H1 (cell line): Measurements from ENCODE around the gene FAM53A. TPM values are rescaled to one million over a fixed set of nuclear protein-coding genes. Genes with fewer than 3 reads are reported as not detected.
A peak's percentile ranks its signal among the peaks of the same experiment; 100 is the strongest.

ENCODE experiments used
- CTCF ChIA-PET: fragments of 300-600 bp; sonication (Branson Sonifier 250); formaldehyde crosslinking; loops from one replicate; lab custom pipeline; 2021; ENCODE audit not compliant: partially characterized antibody; lab: Charles Lee
- POLR2A ChIA-PET: fragments of 300-600 bp; sonication (Branson Sonifier 250); formaldehyde crosslinking; loops from one replicate; lab custom pipeline; 2021; ENCODE audit warnings: inconsistent platforms; ENCODE audit not compliant: partially characterized antibody; lab: Charles Lee
- DNase-seq, 2 experiments: peaks; one replicate each; pipeline versions ENCODE4 v3.0.0 to v3.0.0-alpha.2; 2010 to 2022; ENCODE audit warnings: low spot score in 2 of 2, low read depth in 1 of 2, mixed read lengths in 1 of 2
- FAIRE-seq: peaks from 2 replicates; lab custom pipeline; 2011; peaks lifted over from hg19 to GRCh38; lab: Jason Lieb, UNC
- H2AFZ ChIP-seq: 2 replicates; pipeline ENCODE4 v1.8.1; 2012; ENCODE audit warnings: low read length, inconsistent platforms
- H2AK5ac ChIP-seq: 2 replicates; pipeline ENCODE4 v1.6.1; 2013; ENCODE audit warnings: low read depth, low read length
- H2BK120ac ChIP-seq: replicated peaks from 2 replicates; pipeline ENCODE3; 2013; ENCODE audit warnings: low read depth, low read length, inconsistent platforms
- H2BK12ac ChIP-seq: 2 replicates; pipeline ENCODE4 v1.6.1; 2013; ENCODE audit warnings: low read depth, low read length
- H2BK15ac ChIP-seq: 2 replicates; pipeline ENCODE4 v1.6.1; 2013; ENCODE audit warnings: low read length
- H2BK20ac ChIP-seq: 2 replicates; pipeline ENCODE4 v1.6.1; 2013; ENCODE audit warnings: low read length
- H2BK5ac ChIP-seq: 2 replicates; pipeline ENCODE4 v1.6.1; 2013; ENCODE audit warnings: low read depth, low read length
- H3K14ac ChIP-seq: 2 replicates; pipeline ENCODE4 v1.6.1; 2013; ENCODE audit warnings: inconsistent platforms; ENCODE audit not compliant: insufficient read length
- H3K18ac ChIP-seq: 2 replicates; pipeline ENCODE4 v1.6.1; 2013; ENCODE audit warnings: low read length; ENCODE audit errors: extremely low read depth
- H3K23ac ChIP-seq: 2 replicates; pipeline ENCODE4 v1.6.1; 2013; ENCODE audit warnings: inconsistent platforms; ENCODE audit not compliant: insufficient read length
- H3K23me2 ChIP-seq: 2 replicates; pipeline ENCODE4 v1.6.1; 2013; ENCODE audit warnings: low read depth, low read length
- H3K27ac ChIP-seq: 2 replicates; pipeline ENCODE4 v1.6.1; 2011; ENCODE audit warnings: low read depth, low read length, inconsistent platforms
- H3K27me3 ChIP-seq, 4 experiments: replicated peaks in 1 of 4; 1 replicate in 1 of 4; 2 replicates in 3 of 4; pipeline versions ENCODE4 v1.6.1 to v1.8.1; 2011 to 2013; ENCODE audit warnings: low read length in 3 of 4, mild to moderate bottlenecking in 3 of 4, inconsistent platforms in 2 of 4, mixed read lengths in 2 of 4, moderate library complexity in 1 of 4; ENCODE audit not compliant: control insufficient read depth in 3 of 4, insufficient read depth in 3 of 4; ENCODE audit errors: extremely low read depth in 1 of 4
- H3K36me3 ChIP-seq, 4 experiments: 2 replicates each; pipeline versions ENCODE4 v1.6.1 to v1.8.1; 2011 to 2013; ENCODE audit warnings: mild to moderate bottlenecking in 4 of 4, low read length in 3 of 4, moderate library complexity in 2 of 4, control low read depth in 1 of 4, inconsistent platforms in 1 of 4; ENCODE audit not compliant: insufficient read depth in 4 of 4, control insufficient read depth in 2 of 4
- H3K4ac ChIP-seq: replicated peaks from 2 replicates; pipeline ENCODE3; 2013; ENCODE audit warnings: low read length, low read depth, mixed read lengths, inconsistent platforms; ENCODE audit not compliant: insufficient read length
- H3K4me1 ChIP-seq, 4 experiments: replicated peaks in 1 of 4; 1 replicate in 1 of 4; 2 replicates in 3 of 4; pipeline versions ENCODE4 v1.6.1 to v1.8.1; 2011 to 2013; ENCODE audit warnings: low read length in 3 of 4, inconsistent platforms in 2 of 4, mixed read lengths in 1 of 4; ENCODE audit not compliant: insufficient read depth in 4 of 4, control insufficient read depth in 3 of 4
- H3K4me2 ChIP-seq, 2 experiments: 2 replicates each; pipeline versions ENCODE4 v1.6.1 to v1.8.1; 2011 to 2013; ENCODE audit warnings: low read depth in 2 of 2, low read length in 2 of 2, control low read depth in 1 of 2, inconsistent platforms in 1 of 2, mild to moderate bottlenecking in 1 of 2; ENCODE audit not compliant: insufficient read depth in 1 of 2
- H3K4me3 ChIP-seq, 4 experiments: fragments of 200-600, 300-600 bp in 1 of 4; sonication (generic), shearing (Covaris generic), sonication (Bioruptor Twin) in 1 of 4; 2 replicates each; pipeline versions ENCODE4 v1.5.1 to v1.8.1; 2011 to 2016; ENCODE audit warnings: low read length in 4 of 4, low read depth in 3 of 4, control low read depth in 2 of 4, inconsistent platforms in 2 of 4, mild to moderate bottlenecking in 2 of 4, mixed read lengths in 1 of 4, moderate library complexity in 1 of 4; ENCODE audit not compliant: insufficient read depth in 2 of 4; ENCODE audit errors: extremely low read depth in 1 of 4
- H3K56ac ChIP-seq: replicated peaks from 2 replicates; pipeline ENCODE3; 2013; ENCODE audit warnings: low read depth, mild to moderate bottlenecking, mixed read lengths, low read length, inconsistent platforms; ENCODE audit not compliant: insufficient read length
- H3K79me1 ChIP-seq: 2 replicates; pipeline ENCODE4 v1.6.1; 2013; ENCODE audit warnings: low read depth, low read length, control low read depth
- H3K79me2 ChIP-seq, 2 experiments: 2 replicates each; pipeline versions ENCODE4 v1.6.1 to v1.8.1; 2012 to 2013; ENCODE audit warnings: low read length in 2 of 2, mild to moderate bottlenecking in 2 of 2, inconsistent platforms in 1 of 2; ENCODE audit not compliant: insufficient read depth in 2 of 2, control insufficient read depth in 1 of 2
- H3K9ac ChIP-seq, 4 experiments: replicated peaks in 1 of 4; 1 replicate in 1 of 4; 2 replicates in 3 of 4; pipeline versions ENCODE4 v1.6.1 to v1.8.1; 2011 to 2013; ENCODE audit warnings: low read depth in 3 of 4, low read length in 3 of 4, control low read depth in 2 of 4, mild to moderate bottlenecking in 2 of 4, moderate library complexity in 2 of 4, inconsistent platforms in 1 of 4; ENCODE audit errors: extremely low read depth in 1 of 4
- H3K9me3 ChIP-seq, 2 experiments: 2 replicates each; pipeline versions ENCODE4 v1.6.1 to v1.8.1; 2012 to 2013; ENCODE audit warnings: mild to moderate bottlenecking in 2 of 2, moderate library complexity in 2 of 2, control low read depth in 1 of 2, inconsistent platforms in 1 of 2, low read depth in 1 of 2, low read length in 1 of 2, mixed read lengths in 1 of 2; ENCODE audit not compliant: insufficient read depth in 2 of 2
- H4K20me1 ChIP-seq, 2 experiments: replicated peaks in 1 of 2; 2 replicates each; pipeline versions ENCODE3 to v1.8.1; 2011 to 2013; ENCODE audit warnings: inconsistent platforms in 2 of 2, low read length in 2 of 2, mild to moderate bottlenecking in 1 of 2; ENCODE audit not compliant: insufficient read depth in 2 of 2, control insufficient read depth in 1 of 2
- H4K5ac ChIP-seq: 2 replicates; pipeline ENCODE4 v1.6.1; 2013; ENCODE audit warnings: low read length, low read depth, mixed read lengths, inconsistent platforms; ENCODE audit not compliant: insufficient read length
- H4K8ac ChIP-seq: 2 replicates; pipeline ENCODE4 v1.8.0; 2013; ENCODE audit warnings: mild to moderate bottlenecking, moderate library complexity, low read length, inconsistent platforms; ENCODE audit not compliant: insufficient read depth; ENCODE audit errors: extremely low read depth
- H4K91ac ChIP-seq: replicated peaks from 2 replicates; pipeline ENCODE3; 2013; ENCODE audit warnings: low read length, mixed read lengths, inconsistent platforms; ENCODE audit not compliant: insufficient read length
- GABPA ChIP-seq: IDR thresholded peaks from 2 replicates; pipeline ENCODE4 v1.6.1; 2011; ENCODE audit warnings: mild to moderate bottlenecking, low read length, moderate library complexity, borderline replicate concordance; ENCODE audit not compliant: insufficient read depth
- ZNF274 ChIP-seq: IDR thresholded peaks from 2 replicates; pipeline ENCODE4 v1.7.0; 2012; ENCODE audit warnings: low read length, borderline replicate concordance; ENCODE audit errors: extremely low read depth
- WGBS, 2 experiments: shearing (Covaris generic) in 1 of 2; methylation state at CpG; one replicate each; pipeline versions ENCODE4 v1.1.6 to v1.1.7; 2013 to 2015; ENCODE audit warnings: low lambda C conversion rate in 2 of 2, mixed read lengths in 2 of 2, inconsistent platforms in 1 of 2, low coverage in 1 of 2, missing lambda C conversion rate in 1 of 2; ENCODE audit not compliant: insufficient replicate concordance in 2 of 2, insufficient coverage in 1 of 2, insufficient read length in 1 of 2; ENCODE audit errors: extremely low coverage in 1 of 2, missing lambda C conversion rate in 1 of 2; 5-methylcytosine and 5-hydroxymethylcytosine counted together
- polyA plus RNA-seq, 7 experiments: library from polyadenylated mRNA; depleted of rRNA in 3 of 7; stranded (reverse) in 5 of 7; unstranded in 2 of 7; fragments of >200 nt in 5 of 7; fragments of 200-250 nt in 2 of 7; gene quantifications; 1 replicate in 5 of 7; 2 replicates in 1 of 7; 4 replicates in 1 of 7; pipeline versions ENCODE4 v1.2.1 to v1.2.3, GENCODE V29; 2011 to 2013; ENCODE audit warnings: missing spikeins in 2 of 7, mixed read lengths in 2 of 7
- total RNA-seq: library from RNA; stranded (reverse); fragmentation: NEBNext Ultra II Directional; extraction: Animal tissue kit (Norgen Biotek cat#: 25700); gene quantifications from 2 replicates; pipeline ENCODE4 v1.2.1, GENCODE V29; 2021

The FAM53A gene
- total and polyA plus RNA-seq, 2 of the 8 experiments (the other 6 are each of a cell fraction or from before 2014, with no cell fraction given) = 1.9 to 2.0 TPM

DNA sequence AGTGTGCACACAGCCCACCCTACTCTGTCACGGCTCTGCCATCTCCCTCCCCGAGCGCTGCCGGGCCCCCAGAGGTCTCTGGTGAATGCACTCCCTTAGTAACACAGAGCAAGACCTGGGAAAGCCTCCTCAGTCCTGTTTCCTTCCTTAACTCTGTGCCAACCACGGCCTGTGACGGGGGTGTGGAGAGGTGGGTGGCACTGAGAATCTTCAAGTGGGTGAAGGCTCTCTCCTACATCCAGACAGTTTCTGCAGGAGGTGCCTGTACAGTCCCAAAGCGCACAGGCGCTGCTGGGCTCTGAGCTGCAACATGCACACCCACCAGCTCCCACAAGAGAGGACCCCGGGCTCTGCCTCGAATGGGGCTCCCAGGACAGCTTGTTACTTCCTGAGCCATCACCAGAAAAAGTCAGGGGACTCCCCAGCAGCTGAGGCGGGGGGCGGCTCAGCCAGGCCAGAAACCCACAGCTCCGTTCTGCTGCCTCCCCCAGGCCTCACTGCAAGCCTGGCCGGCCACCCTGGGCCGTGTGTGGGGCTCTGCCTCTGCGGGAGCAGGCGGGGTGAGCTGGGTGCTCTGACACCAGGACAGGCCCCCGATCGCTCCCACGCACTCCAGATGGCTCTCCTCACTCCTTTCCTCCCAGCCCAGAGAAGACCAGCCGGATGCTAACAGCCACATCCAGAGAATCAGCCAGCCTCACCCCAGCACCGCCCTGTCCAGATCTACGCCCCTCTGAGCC lies 29.7 kb downstream of the FAM53A start:
- H4K8ac ChIP-seq = peak overlapping the region; percentile 51; the same call in 1 of the 2 replicates
- no peak overlapping the region for H3K4me2 ChIP-seq
- ChIA-PET POLR2A (interaction anchor here (1.1 kb wide), 1 partner anchor 14 kb away, joined by 3 read pairs; no protein-coding TSS in a partner anchor), CTCF (interaction anchor here (0.8 to 1.5 kb wide), 7 partner anchors 10 to 156 kb away, joined by 3 read pairs; no protein-coding TSS in a partner anchor)
- DNase-seq = no peak
- H3K36me3 ChIP-seq = no peaks in the 10 kb centered on the region; a peak in 1 of 8 replicates
- H3K27ac ChIP-seq = no peak overlapping the region
- H3K23ac ChIP-seq = no peak overlapping the region
- H3K79me2 ChIP-seq = no peaks in the 10 kb centered on the region
- no peak overlapping the region for H2BK12ac ChIP-seq
- no peak overlapping the region for H3K4ac ChIP-seq
- FAIRE-seq = no peak
- 86% methylated on average over 21 of the region's 23 CpGs; no CpG with 5 or more reads in 1 of the 2 experiments for WGBS, 2 experiments
- H4K20me1 ChIP-seq = peaks cover 0 to 12% of the 10 kb centered on the region in 2 experiments
- peaks cover 0 to 3% (median 1%) of the 10 kb centered on the region in 4 experiments; a peak in 2 of 7 replicates for H3K4me1 ChIP-seq
- peaks cover 13% of the 10 kb centered on the region; the same call in 1 of the 2 replicates for H3K23me2 ChIP-seq
- H2BK20ac ChIP-seq = no peak overlapping the region
- no peak overlapping the region for H3K18ac ChIP-seq
- H3K9ac ChIP-seq = no peak overlapping the region
- H2AK5ac ChIP-seq = no peak overlapping the region
- H3K9me3 ChIP-seq = peaks cover 0 to 2% of the 10 kb centered on the region in 2 experiments; a peak in 1 of 4 replicates
- H2AFZ ChIP-seq = no peak overlapping the region
- no peak overlapping the region for H3K14ac ChIP-seq
- no peak overlapping the region for H3K4me3 ChIP-seq
- no peak overlapping the region for H2BK15ac ChIP-seq
- H3K56ac ChIP-seq = no peak overlapping the region
- H4K91ac ChIP-seq = no peak overlapping the region
- H3K79me1 ChIP-seq = no peaks in the 10 kb centered on the region
- no peak overlapping the region for H2BK5ac ChIP-seq
- no peak overlapping the region for H4K5ac ChIP-seq
- H2BK120ac ChIP-seq = no peak overlapping the region
- H3K27me3 ChIP-seq = no peaks in the 10 kb centered on the region
- TF ChIP-seq ZNF274 (no peak), GABPA (no peak)
